CD4-positive, alpha-beta T cell treated with Interleukin-15 for 4 hours (primary cell): Measurements from ENCODE around the gene KPNA4.
"Not testable (repeated sequence)": the region's sequence is repeated elsewhere in the genome, so short reads cannot be mapped to it uniquely, and the experiment has no call there.

Source experiments
- DNase-seq: peaks from one replicate; pipeline ENCODE4 v3.0.0-alpha.2; 2020; ENCODE audit warnings: low spot score

KPNA4 gene

GRCh38 chr3:160565442-160566403 is at the start of gene KPNA4:
TSS of gene KPNA4 (minus strand) at chr3:160565571. CDS start at chr3:160565282, 289 bp downstream.
- DNase-seq, result peak; percentile 97

- DNase-seq, result no peak
These were observed 48.3 kb upstream of the KPNA4 start for GRCh38 chr3:160613661-160614060.

GRCh38 chr3:160612386-160613075 is 47.2 kb upstream of the KPNA4 start:
- no peak for DNase-seq

GRCh38 chr3:160611141-160611540 is 45.8 kb upstream of the KPNA4 start:
- DNase-seq, result no peak

GRCh38 chr3:160608870-160609269 is 43.5 kb upstream of the KPNA4 start:
- DNase-seq, result no peak

GRCh38 chr3:160607826-160608225 is 42.5 kb upstream of the KPNA4 start:
- DNase-seq, result no peak

GRCh38 chr3:160605315-160605714 is 39.9 kb upstream of the KPNA4 start:
- DNase-seq, result no peak

- not testable (repeated sequence) for DNase-seq
These were observed 38.5 kb upstream of the KPNA4 start for GRCh38 chr3:160603845-160604244.

GRCh38 chr3:160602259-160602658 is 36.9 kb upstream of the KPNA4 start:
- DNase-seq, result no peak

GRCh38 chr3:160601288-160601687 is 35.9 kb upstream of the KPNA4 start:
- DNase-seq, result no peak

- DNase-seq, result no peak
These were observed 33.5 kb upstream of the KPNA4 start for GRCh38 chr3:160598865-160599264.

- no peak for DNase-seq
These were observed 22.7 kb upstream of the KPNA4 start for GRCh38 chr3:160588023-160588422.

- DNase-seq, result no peak
These were observed 21.7 kb upstream of the KPNA4 start for GRCh38 chr3:160587105-160587504.

- no peak for DNase-seq
These were observed 21.3 kb upstream of the KPNA4 start for GRCh38 chr3:160586679-160587078.

GRCh38 chr3:160583451-160583850 is 18.1 kb upstream of the KPNA4 start:
- no peak for DNase-seq

- DNase-seq, result no peak
These were observed 15.6 kb upstream of the KPNA4 start for GRCh38 chr3:160580938-160581337.

GRCh38 chr3:160577556-160578195 is 12.3 kb upstream of the KPNA4 start:
- DNase-seq, result no peak

- DNase-seq, result no peak
These were observed 11.7 kb upstream of the KPNA4 start for GRCh38 chr3:160577093-160577492.

GRCh38 chr3:160576621-160577020 is 11.2 kb upstream of the KPNA4 start:
- DNase-seq, result no peak

- DNase-seq, result no peak
These were observed 10.2 kb upstream of the KPNA4 start for GRCh38 chr3:160575589-160575988.

- DNase-seq, result no peak
These were observed 9.3 kb upstream of the KPNA4 start for GRCh38 chr3:160574636-160575035.

- DNase-seq, result not testable (repeated sequence)
These were observed 8.7 kb upstream of the KPNA4 start for GRCh38 chr3:160573955-160574525.
